Brain pericyte (primary cell): ENCODE results near the gene CRIM1.
A peak's percentile ranks its signal among the peaks of the same experiment; 100 is the strongest.

Experiments
- DNase-seq: peaks from one replicate; pipeline ENCODE4 v3.0.0-alpha.2; 2012; ENCODE audit warnings: low read depth, low spot score

CRIM1 gene

DNA sequence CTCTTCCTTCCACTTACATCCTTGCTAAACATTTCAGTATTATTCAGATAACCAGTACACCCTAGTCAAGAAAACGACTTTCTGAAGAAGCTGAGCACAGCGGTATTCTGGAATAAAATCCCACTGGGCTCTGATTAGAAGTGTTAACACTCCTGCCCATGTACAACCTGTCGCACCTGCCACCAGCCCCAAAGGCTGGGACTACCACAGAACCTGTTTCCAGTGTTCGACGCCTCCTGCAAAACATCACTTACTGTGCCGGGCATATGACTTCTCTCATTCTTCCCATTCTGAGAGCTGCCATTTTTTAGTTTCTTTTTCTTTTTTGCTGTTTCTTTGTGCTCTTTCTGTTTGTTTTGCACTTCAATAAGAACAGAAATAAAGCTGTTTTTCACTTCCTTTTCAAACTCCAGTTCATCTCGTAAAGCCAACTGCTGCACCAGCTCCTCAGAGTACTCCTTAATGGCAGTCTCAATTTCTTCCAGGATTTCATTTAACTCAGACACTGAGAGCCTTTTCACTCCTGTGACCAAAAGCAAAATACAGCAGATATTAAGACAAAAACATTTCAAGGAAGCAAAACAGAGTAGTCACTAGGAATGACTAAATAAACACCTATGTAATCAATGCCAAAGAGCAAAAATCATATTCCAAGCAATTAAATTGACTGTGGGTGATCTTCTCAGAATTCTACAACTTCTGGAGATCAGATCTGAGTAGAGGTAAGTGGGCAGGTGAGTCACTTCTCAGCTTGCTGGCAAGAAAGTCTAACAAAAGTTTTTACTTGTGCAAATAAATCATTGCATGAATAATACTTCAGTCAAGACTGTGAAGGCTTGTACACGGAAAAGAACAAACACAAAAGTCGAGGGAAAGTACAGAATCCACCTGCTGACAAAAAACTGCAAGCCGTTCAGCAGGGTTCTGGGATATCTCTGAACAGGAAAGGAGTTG lies 223.0 kb downstream of the CRIM1 start:
- no peak for DNase-seq

- DNase-seq, result no peak
Measured at GRCh38 chr2:36579297-36579664, 223.7 kb downstream of the CRIM1 start.

GRCh38 chr2:36582538-36582937 lies 227.0 kb downstream of the CRIM1 start:
- DNase-seq, result no peak

DNA sequence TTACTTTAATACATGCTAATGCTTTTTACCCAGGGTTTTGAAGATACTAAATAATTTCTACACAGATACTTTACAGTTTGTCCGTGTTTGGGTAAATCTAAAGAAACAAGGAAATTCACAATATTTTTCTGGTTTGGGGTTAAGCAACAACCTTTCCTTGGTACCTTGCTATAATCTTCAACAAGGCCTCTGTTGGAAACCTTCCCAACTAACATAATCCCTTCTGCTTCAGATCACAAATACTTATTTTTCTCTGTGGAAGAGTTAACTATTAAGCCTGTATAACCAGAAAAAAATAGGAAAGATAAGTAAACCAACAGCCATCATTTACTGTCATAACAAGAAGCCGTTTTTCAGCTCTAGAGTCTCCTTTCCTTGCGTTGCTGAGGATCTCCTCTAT lies 227.4 kb downstream of the CRIM1 start:
- no peak for DNase-seq

DNA sequence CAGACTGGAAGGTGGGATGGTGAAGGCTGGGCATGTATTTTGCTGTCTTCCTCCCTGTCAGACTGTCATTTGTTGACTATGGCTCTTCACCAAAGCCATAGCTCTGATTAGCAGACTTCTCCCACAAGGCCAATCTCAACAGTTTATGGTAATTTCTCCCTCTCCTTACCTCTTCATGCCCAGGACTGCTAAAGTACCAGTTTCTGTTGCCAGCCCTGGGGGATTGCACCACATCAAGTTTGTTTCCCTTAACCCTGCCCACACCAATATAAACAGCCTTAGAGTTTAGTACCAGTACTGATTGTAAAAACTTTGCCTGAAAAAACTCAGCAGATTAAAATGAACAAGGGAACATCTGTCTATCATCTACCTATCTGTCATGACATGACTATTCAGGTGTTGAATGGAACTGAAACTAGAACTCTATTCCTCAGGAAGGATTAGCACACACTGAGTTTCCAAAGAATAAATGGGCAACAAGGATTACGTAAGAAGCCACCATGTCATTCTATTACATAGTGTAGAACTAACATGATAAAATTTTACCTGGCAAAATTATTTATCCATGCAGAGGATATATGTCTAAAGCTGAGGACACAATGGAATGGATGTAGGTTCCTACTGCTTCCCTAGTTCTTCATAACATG lies 228.7 kb downstream of the CRIM1 start:
- DNase-seq, result no peak

GRCh38 chr2:36586672-36587071 lies 231.1 kb downstream of the CRIM1 start:
- no peak for DNase-seq

DNA sequence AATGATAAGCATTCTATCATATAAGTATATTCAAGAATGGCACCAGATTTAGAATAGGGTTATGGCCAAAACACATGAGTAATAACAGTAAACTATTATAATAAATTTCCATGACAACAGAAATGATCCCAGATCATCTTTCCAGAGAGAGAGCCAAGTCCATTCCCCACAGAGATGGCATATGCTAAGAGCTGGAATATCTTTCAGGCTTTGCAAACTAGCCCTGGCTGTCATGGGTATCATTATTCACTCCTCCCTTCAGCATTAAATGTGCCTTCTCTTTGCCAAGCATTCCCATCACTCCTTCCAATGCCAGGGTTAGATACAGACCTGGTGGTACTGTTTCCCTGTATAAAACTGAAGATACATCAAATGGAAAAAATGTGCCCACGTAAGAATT lies 231.5 kb downstream of the CRIM1 start:
- no peak for DNase-seq

DNA sequence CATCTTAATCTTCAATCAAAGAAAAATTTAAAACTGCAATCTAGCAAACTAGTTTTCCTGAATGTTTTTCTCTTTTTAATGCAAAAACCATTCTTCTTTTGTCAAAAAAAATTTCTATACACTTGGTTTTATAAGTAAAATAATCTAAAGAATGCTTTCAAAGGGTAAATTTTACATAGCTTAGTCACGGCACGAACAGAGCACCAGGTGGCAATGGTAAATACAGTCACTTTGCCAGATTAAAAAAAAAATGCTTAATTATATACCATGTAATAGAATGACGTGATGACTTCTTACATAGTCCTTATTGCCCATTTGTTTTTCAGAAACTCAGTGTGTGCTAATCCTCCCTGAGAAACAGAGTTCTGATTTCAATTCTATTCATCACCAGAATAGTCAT lies 232.0 kb downstream of the CRIM1 start:
- DNase-seq, result no peak

DNA sequence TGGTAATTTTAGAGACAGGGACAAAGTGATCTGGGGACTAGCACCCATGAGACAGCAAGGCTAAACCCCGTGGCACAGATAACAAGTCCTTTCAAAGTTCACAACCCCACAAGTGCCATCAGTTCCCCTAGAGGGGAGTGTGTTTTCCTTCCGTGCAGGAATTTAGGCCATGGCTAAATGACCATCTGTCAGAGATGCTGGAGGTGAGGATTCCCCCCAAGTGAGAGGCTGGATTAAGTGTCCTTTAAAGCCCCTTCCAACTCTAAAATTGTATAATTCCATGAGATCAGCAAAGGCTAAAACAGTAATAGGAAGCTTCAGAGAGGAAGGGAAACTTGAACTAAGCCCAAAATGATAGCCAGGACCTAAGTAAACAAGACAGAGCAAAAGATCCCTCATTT lies 233.7 kb downstream of the CRIM1 start:
- no peak for DNase-seq

GRCh38 chr2:36594849-36595248 lies 239.3 kb downstream of the CRIM1 start:
- DNase-seq, result no peak

DNA sequence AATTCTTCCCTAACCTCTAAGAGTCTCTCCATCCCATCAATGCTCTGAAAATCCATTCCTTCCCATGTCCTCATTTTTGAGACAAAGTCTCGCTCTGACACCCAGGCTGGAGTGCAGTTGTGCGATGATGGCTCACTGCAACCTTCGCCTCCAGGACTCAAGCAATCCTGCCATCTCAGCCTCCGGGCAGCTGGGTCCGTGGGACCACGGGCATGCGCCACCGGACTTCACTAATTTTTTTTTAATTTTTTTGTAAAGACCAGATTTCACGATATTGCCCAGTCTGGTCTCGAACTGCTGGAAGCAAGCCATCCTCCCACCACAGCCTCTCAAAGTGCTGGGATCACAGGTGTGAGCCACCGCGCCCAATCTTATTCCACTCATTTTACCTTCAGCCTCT lies 240.8 kb downstream of the CRIM1 start:
- DNase-seq, result no peak

DNA sequence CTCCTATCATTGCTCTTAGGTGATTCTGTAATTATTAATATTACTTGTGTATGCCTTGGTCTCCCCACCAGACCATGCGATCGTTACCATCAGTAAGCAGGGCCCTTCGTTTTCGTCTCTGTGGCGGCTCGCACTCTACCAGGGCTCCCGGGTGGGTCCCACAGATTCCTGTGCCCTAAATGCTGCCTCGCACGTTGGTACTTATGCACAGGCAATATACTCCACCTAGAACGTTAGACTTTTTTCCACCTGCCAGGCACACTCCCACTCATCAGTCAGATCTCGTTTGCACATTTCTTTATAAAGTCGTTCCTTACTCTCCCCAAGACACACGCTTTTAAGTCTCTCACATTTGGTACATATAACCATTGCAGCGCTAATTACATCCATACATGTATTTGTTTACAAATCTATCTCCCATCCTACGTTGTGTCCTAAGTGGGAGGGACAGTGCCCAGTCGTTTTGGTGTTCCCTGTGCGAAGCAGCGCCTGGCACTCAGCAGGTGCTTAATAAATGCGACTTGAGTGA lies 241.5 kb downstream of the CRIM1 start:
- no peak for DNase-seq

DNA sequence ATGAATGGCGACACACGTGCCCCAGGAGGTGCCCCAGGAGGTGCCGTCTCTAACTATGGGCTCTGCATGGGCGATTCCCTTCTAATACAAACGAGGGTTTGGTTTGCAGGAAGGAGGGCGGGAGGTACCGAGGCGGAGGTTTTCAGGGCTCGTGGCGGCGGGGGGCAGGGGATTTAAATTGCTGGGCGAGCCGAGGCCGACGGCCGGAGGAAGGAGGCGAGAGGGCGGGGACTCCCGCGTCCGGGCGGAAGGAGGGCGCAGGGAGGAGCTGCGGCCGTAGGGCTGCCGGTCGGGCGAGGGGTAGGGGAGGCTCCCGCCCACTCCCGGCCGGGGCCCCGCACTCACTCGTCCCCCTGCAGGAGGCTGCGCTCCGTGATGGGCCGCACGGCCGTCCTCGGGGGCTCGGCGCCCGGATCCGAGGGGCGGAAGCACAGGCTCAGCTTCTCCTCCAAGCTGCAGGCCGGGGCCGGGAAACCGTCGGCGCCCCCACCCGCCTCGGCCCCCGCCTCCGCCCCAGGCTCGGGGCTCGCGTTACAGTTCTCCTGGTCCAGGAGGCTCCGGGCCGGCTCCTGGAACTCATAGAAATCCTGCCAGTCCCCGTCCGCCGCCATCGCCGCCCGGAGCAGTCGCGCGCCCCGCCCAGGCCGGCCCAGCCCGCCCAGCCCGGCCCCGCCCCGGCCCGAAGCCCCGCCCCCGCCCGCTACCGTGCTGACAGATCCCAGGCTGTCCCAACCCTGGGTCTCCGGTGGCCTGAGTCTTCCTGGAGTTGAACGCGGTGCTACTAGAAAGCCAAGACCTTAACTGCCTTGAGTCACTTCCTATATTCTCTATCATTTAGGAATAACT lies 242.2 kb downstream of the CRIM1 start, which contains the start of gene FEZ2:
TSS of gene FEZ2 (minus strand) at position 637 of the 846 bp plus-strand sequence. CDS start at position 611, 26 bp downstream.
- DNase-seq, result peak; percentile 4
